GM18498 (cell line): ENCODE measurements around the gene TNPO3.
A peak's percentile ranks its signal among the peaks of the same experiment; 100 is the strongest.
"Not testable (repeated sequence)": the region's sequence is repeated elsewhere in the genome, so short reads cannot be mapped to it uniquely, and the experiment has no call there.

Experiments
- ATAC-seq: cut with Tn5 transposase; IDR thresholded peaks from one replicate; pipeline ENCODE4 v1.9.1; 2021; ENCODE audit warnings: mild to moderate bottlenecking, moderate library complexity; ENCODE audit not compliant: unreplicated experiment

TNPO3 gene

DNA sequence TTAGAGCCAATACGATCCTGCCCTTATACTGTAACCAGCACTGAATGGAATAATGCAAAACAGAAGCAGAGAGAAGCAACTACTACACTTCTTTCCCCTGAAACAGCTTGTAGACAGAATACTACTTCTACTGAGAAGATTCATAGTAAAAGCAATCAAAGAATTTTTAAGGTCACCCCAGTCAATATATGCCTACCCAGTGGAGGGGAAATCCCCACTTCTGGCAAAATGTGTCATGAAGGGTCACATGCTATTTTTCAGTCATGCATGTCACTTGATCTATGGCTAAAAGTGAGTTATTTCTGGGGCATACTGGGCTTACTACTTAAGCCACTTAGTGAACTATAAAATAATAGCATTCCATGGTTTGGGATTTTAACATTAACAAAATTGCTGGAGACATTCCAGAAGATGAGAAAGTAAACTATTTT is 91.6 kb downstream of the TNPO3 start:
- ATAC-seq, result peak; percentile 68

GRCh38 chr7:128962899-128963298 is 92.0 kb downstream of the TNPO3 start:
- ATAC-seq, result peak; percentile 35

DNA sequence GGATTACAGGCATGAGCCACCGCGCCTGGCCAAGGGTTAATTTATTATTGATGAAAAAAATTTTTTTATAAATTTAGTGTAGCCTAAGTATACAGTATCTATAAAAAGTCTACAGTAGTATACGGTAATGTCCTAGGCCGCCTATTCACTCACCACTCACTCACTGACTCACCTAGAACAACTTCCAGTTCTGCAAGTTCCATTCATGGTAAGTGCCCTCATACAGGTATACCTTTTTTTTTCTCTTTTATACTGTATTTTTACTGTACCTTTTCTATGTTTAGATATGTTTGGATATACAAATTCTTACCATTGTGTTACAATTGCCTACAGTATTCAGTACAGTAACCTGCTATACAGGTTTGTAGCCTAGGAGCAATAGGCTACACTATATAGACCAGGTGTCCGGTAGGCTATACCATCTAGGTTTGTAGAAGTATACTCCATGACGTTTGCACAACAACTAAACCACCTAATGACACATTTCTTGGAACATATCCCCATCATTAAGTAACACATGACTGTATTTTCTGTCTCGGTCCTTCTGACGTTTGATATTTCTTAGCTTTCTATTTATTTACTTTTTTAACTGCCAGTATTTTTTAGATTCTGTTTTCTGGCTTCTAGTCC is 93.8 kb downstream of the TNPO3 start:
- no peak for ATAC-seq

- ATAC-seq, result no peak
Observed at GRCh38 chr7:128959296-128959695, 95.6 kb downstream of the TNPO3 start.

DNA sequence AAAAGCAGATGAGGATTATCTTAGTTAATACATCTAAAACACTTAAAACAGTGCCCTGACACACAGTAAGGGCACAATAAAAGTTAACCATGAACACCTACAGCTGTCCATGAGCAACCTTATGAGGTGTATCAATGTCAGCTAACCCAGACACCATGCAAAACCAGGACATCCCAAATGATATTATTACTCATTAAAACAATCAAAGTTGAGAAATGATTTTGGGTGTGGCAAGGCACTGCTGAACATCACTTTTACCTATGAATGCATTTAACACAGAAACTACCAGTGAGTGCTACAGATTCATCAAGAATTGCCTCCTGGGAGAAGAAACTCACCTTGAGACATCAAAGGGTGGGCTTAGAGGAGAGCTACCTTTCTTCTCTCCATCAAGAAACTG is 98.9 kb downstream of the TNPO3 start:
- no peak for ATAC-seq

GRCh38 chr7:128954830-128955802 is 99.8 kb downstream of the TNPO3 start:
- ATAC-seq, result peak; percentile 60

DNA sequence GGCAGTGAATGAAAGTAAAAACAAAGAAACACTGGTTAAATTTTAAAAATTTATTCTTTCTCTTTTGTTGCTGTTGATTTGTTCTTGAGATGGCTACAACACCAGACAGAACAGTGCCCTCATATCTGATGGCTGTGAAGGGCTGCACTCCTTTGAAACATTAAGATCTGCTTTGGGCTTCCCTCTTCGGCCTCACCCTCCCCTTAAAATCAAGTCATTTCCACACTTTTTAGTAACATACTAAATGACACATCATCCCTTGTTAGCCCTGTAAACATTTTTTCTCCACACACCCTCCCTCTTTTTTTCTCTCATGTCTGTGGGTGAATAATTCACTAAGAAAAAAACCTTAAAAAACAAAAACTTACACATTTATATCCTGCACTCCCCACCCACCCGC is 100.8 kb downstream of the TNPO3 start:
- no peak for ATAC-seq

DNA sequence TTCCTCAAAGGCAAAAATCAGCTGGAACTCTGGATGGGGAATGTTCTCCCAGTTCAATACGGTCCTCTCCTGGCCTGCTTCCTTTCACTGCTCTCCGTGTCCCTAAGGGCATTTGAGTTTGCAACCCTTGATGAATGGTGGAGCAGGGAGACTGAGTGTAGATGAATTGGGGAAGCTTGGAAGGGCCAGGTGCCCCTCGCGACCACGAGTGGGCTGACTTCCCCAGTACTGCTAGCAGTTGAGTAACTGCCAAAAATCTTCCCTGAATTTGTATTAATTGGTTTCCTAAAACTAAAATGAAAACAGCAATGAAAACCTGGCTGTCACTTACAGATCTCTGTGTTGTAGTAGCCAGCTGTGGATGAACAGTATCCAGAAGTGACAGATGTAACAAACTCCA is 103.6 kb downstream of the TNPO3 start:
- ATAC-seq, result no peak

- ATAC-seq, result no peak
Observed at GRCh38 chr7:128948976-128949760, 105.7 kb downstream of the TNPO3 start.

DNA sequence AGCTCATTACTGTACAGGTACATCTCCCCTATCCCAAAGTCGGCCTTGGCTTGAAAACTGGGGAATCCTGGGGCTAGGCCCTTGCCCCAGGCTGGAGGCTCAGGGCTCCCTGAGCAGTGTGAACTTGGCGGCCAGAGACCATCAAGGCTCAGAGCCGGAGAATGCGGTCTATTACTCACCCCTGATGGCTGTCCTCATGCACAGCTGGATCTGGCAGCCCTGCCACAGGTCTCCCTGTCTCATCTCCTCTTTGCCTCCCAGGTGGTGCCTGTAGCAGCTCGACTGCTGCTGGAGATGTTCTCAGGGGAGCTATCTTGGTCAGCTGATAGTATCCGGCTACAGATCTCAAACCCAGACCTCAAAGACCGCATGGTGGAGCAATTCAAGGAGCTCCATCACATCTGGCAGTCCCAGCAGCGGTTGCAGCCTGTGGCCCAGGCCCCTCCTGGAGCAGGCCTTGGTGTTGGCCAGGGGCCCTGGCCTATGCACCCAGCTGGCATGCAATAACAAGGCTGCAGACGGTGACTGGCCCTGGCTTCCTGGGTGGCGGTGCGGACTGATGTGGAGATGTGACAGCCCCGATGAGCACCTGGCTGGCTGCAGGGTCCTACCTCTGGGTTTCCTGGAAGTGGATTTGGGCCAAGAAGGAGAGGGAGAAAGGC is 106.5 kb downstream of the TNPO3 start:
- no peak for ATAC-seq

DNA sequence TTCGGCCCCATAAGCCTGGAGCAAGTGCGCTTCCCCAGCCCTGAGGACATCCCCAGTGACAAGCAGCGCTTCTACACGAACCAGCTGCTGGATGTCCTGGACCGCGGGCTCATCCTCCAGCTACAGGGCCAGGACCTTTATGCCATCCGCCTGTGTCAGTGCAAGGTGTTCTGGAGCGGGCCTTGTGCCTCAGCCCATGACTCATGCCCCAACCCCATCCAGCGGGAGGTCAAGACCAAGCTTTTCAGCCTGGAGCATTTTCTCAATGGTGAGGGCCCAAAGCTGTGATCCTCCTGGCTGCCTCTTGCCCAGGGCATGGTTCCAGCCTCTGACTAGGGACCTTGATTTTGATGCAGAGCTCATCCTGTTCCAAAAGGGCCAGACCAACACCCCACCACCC is 107.1 kb downstream of the TNPO3 start:
- ATAC-seq, result no peak

GRCh38 chr7:128946936-128947830 is 107.7 kb downstream of the TNPO3 start:
- no peak for ATAC-seq

GRCh38 chr7:128945668-128946366 is 109.1 kb downstream of the TNPO3 start:
- no peak for ATAC-seq

- no peak for ATAC-seq
Observed at GRCh38 chr7:128944487-128945236, 110.2 kb downstream of the TNPO3 start.

GRCh38 chr7:128943251-128943650 is 111.7 kb downstream of the TNPO3 start:
- not testable (repeated sequence) for ATAC-seq

GRCh38 chr7:128941946-128942526 is 112.9 kb downstream of the TNPO3 start:
- no peak for ATAC-seq

GRCh38 chr7:128941323-128941890 is 113.5 kb downstream of the TNPO3 start:
- no peak for ATAC-seq
